Measurements from ENCODE around the gene BNIPL.

BNIPL gene

GRCh38 chr1:151012684-151013471 is 23.5 kb upstream of the BNIPL start:
- TF ChIP-seq EZH2 (IDR thresholded peaks at IDR 0.05) (no peak), POLR2AphosphoS5 (IDR thresholded peaks at IDR 0.05; ENCODE audit: borderline replicate concordance, low read depth, low read length) (no peak), FOXP2 (optimal IDR thresholded peaks at IDR 0.05; ENCODE audit: control extremely low read depth, extremely low read length, insufficient read depth) (no peak)
- Histone ChIP-seq H3K36me3 (ENCODE audit: insufficient read depth, low read length) (0 out of 2 replicates have a peak, but pooled peaks cover 6% of the 10 kb centered on the region), H3K4me3 (no peak overlapping the region), H3K9me3 (ENCODE audit: low read depth, low read length) (no peaks in the 10 kb centered on the region), H3K9ac (ENCODE audit: insufficient read length) (no peak overlapping the region), H3K27ac (no peak overlapping the region)
- no peak for DNase-seq (ENCODE audit: low read depth, low spot score)

- Histone ChIP-seq H3K9me3 (ENCODE audit: low read depth, low read length) (no peaks in the 10 kb centered on the region), H3K27ac (no peak overlapping the region), H3K4me3 (no peak overlapping the region), H3K9ac (ENCODE audit: insufficient read length) (no peak overlapping the region), H3K36me3 (ENCODE audit: insufficient read depth, low read length) (0 out of 2 replicates have a peak, but pooled peaks cover 10% of the 10 kb centered on the region)
- TF ChIP-seq EZH2 (IDR thresholded peaks at IDR 0.05) (no peak), POLR2AphosphoS5 (IDR thresholded peaks at IDR 0.05; ENCODE audit: borderline replicate concordance, low read depth, low read length) (no peak), FOXP2 (optimal IDR thresholded peaks at IDR 0.05; ENCODE audit: control extremely low read depth, extremely low read length, insufficient read depth) (no peak)
- no peak for DNase-seq (ENCODE audit: low read depth, low spot score)
Observed at GRCh38 chr1:151013518-151013917, 22.9 kb upstream of the BNIPL start.

- Histone ChIP-seq H3K9me3 (ENCODE audit: low read depth, low read length) (no peaks in the 10 kb centered on the region), H3K36me3 (ENCODE audit: insufficient read depth, low read length) (peaks cover 32% of the 10 kb centered on the region), H3K27ac (no peak overlapping the region), H3K4me3 (no peak overlapping the region), H3K9ac (ENCODE audit: insufficient read length) (no peak overlapping the region)
- no peak for DNase-seq (ENCODE audit: low read depth, low spot score)
- TF ChIP-seq POLR2AphosphoS5 (IDR thresholded peaks at IDR 0.05; ENCODE audit: borderline replicate concordance, low read depth, low read length) (no peak), FOXP2 (optimal IDR thresholded peaks at IDR 0.05; ENCODE audit: control extremely low read depth, extremely low read length, insufficient read depth) (no peak), EZH2 (IDR thresholded peaks at IDR 0.05) (no peak)
Observed at GRCh38 chr1:151024540-151025146, 11.7 kb upstream of the BNIPL start.

GRCh38 chr1:151026460-151026859 is 9.9 kb upstream of the BNIPL start:
- no peak for DNase-seq (ENCODE audit: low read depth, low spot score)
- H3K9ac ChIP-seq (ENCODE audit: insufficient read length), result no peak overlapping the region
- H3K4me3 ChIP-seq, result no peak overlapping the region
- H3K9me3 ChIP-seq (ENCODE audit: low read depth, low read length), result no peaks in the 10 kb centered on the region
- no peak for TF ChIP-seq FOXP2 (optimal IDR thresholded peaks at IDR 0.05; ENCODE audit: control extremely low read depth, extremely low read length, insufficient read depth)
- H3K27ac ChIP-seq, result no peak overlapping the region
- H3K36me3 ChIP-seq (ENCODE audit: insufficient read depth, low read length), result peaks cover 35% of the 10 kb centered on the region

GRCh38 chr1:151032164-151032563 is 4.2 kb upstream of the BNIPL start:
- H3K9ac ChIP-seq (ENCODE audit: insufficient read length), result no peak overlapping the region
- no peak overlapping the region for H3K27ac ChIP-seq
- H3K9me3 ChIP-seq (ENCODE audit: low read depth, low read length), result no peaks in the 10 kb centered on the region
- no peak for DNase-seq (ENCODE audit: low read depth, low spot score)
- H3K36me3 ChIP-seq (ENCODE audit: insufficient read depth, low read length), result peaks cover 32% of the 10 kb centered on the region
- TF ChIP-seq POLR2AphosphoS5 (IDR thresholded peaks at IDR 0.05; ENCODE audit: borderline replicate concordance, low read depth, low read length) (no peak), FOXP2 (optimal IDR thresholded peaks at IDR 0.05; ENCODE audit: control extremely low read depth, extremely low read length, insufficient read depth) (no peak)
- H3K4me3 ChIP-seq, result no peak overlapping the region

GRCh38 chr1:151035167-151035566 is 1.2 kb upstream of the BNIPL start:
- no peak for TF ChIP-seq POLR2AphosphoS5 (IDR thresholded peaks at IDR 0.05; ENCODE audit: borderline replicate concordance, low read depth, low read length)
- TF ChIP-seq FOXP2 (optimal IDR thresholded peaks at IDR 0.05; ENCODE audit: control extremely low read depth, extremely low read length, insufficient read depth), result no peak
- TF ChIP-seq EZH2 (IDR thresholded peaks at IDR 0.05), result no peak
- H3K36me3 ChIP-seq (ENCODE audit: insufficient read depth, low read length), result peaks cover 20% of the 10 kb centered on the region
- no peak overlapping the region for H3K9ac ChIP-seq (ENCODE audit: insufficient read length)
- no peak overlapping the region for H3K4me3 ChIP-seq
- H3K9me3 ChIP-seq (ENCODE audit: low read depth, low read length), result no peaks in the 10 kb centered on the region
- no peak for DNase-seq (ENCODE audit: low read depth, low spot score)
- H3K27ac ChIP-seq, result no peak overlapping the region

- H3K9ac ChIP-seq (ENCODE audit: insufficient read length), result no peak overlapping the region
- H3K36me3 ChIP-seq (ENCODE audit: insufficient read depth, low read length), result peaks cover 16% of the 10 kb centered on the region; the same call in 1 of the 2 replicates
- no peaks in the 10 kb centered on the region for H3K9me3 ChIP-seq (ENCODE audit: low read depth, low read length)
- no peak overlapping the region for H3K27ac ChIP-seq
- no peak for TF ChIP-seq POLR2AphosphoS5 (IDR thresholded peaks at IDR 0.05; ENCODE audit: borderline replicate concordance, low read depth, low read length)
- no peak for TF ChIP-seq EZH2 (IDR thresholded peaks at IDR 0.05)
- TF ChIP-seq FOXP2 (optimal IDR thresholded peaks at IDR 0.05; ENCODE audit: control extremely low read depth, extremely low read length, insufficient read depth), result no peak
- DNase-seq (ENCODE audit: low read depth, low spot score), result no peak
- H3K4me3 ChIP-seq, result no peak overlapping the region
Observed at GRCh38 chr1:151037032-151037431, 646 bp downstream of the BNIPL start.

GRCh38 chr1:151039521-151039920 is 3.1 kb downstream of the BNIPL start:
- Histone ChIP-seq H3K36me3 (ENCODE audit: insufficient read depth, low read length) (peaks cover 6% of the 10 kb centered on the region; the same call in 1 of the 2 replicates), H3K9ac (ENCODE audit: insufficient read length) (no peak overlapping the region), H3K27ac (no peak overlapping the region), H3K4me3 (no peak overlapping the region), H3K9me3 (ENCODE audit: low read depth, low read length) (no peaks in the 10 kb centered on the region)
- TF ChIP-seq FOXP2 (optimal IDR thresholded peaks at IDR 0.05; ENCODE audit: control extremely low read depth, extremely low read length, insufficient read depth), result no peak
- no peak for TF ChIP-seq POLR2AphosphoS5 (IDR thresholded peaks at IDR 0.05; ENCODE audit: borderline replicate concordance, low read depth, low read length)
- no peak for TF ChIP-seq EZH2 (IDR thresholded peaks at IDR 0.05)
- no peak for DNase-seq (ENCODE audit: low read depth, low spot score)
